ENCODE measurements around the gene PCDH9.

- TF ChIP-seq CHD1 (IDR thresholded peaks at IDR 0.05; ENCODE audit: low read depth, low read length), result no peak
- TF ChIP-seq POLR2A (IDR thresholded peaks at IDR 0.05; ENCODE audit: low read depth, low read length), result no peak
- TF ChIP-seq CTCF (conservative IDR thresholded peaks at IDR 0.05; ENCODE audit: low read depth, low read length), result no peak
- no peak for TF ChIP-seq ELK1 (IDR thresholded peaks at IDR 0.05; ENCODE audit: borderline replicate concordance, low read depth, low read length)
- TF ChIP-seq SMC3 (IDR thresholded peaks at IDR 0.05; ENCODE audit: low read depth, low read length), result no peak
- no peak for TF ChIP-seq MAFK (IDR thresholded peaks at IDR 0.05; ENCODE audit: low read depth, low read length)
- no peak for TF ChIP-seq RFX5 (IDR thresholded peaks at IDR 0.05; ENCODE audit: low read depth, low read length)
Measured at GRCh38 chr13:66562054-66562453, 668.1 kb downstream of the PCDH9 start.

Data from IMR-90 (cell line).